Calu3 (cell line): ENCODE results near the gene HOXC6. TPM values are rescaled to one million over a fixed set of nuclear protein-coding genes. Genes with fewer than 3 reads are reported as not detected.

Source experiments
- BruUV-seq: library from RNA; stranded (reverse); fragments of 400-500 nt; replicated peaks from 2 replicates; lab custom pipeline; 2021; lab: Mats Ljungman, UMichigan
- CTCF ChIA-PET: fragments of 300-600 bp; sonication (Branson Sonifier 250); formaldehyde crosslinking; loops from one replicate; lab custom pipeline; 2022; ENCODE audit warnings: antibody characterized with exemption; lab: Charles Lee
- DNase-seq: peaks from one replicate; pipeline ENCODE4 v3.0.0; 2022
- H3K27ac Mint-ChIP-seq: one replicate; pipeline ENCODE4 v1.8.0; 2022; ENCODE audit warnings: mixed read lengths; ENCODE audit not compliant: unreplicated experiment
- H3K27me3 Mint-ChIP-seq: one replicate; pipeline ENCODE4 v1.8.0; 2022; ENCODE audit warnings: mixed read lengths; ENCODE audit not compliant: unreplicated experiment
- H3K36me3 Mint-ChIP-seq: one replicate; pipeline ENCODE4 v1.8.0; 2022; ENCODE audit warnings: mild to moderate bottlenecking, moderate library complexity, mixed read lengths; ENCODE audit not compliant: insufficient read depth, unreplicated experiment
- H3K4me1 Mint-ChIP-seq: one replicate; pipeline ENCODE4 v1.8.0; 2022; ENCODE audit warnings: mild to moderate bottlenecking, low read depth, mixed read lengths; ENCODE audit not compliant: unreplicated experiment
- H3K4me3 Mint-ChIP-seq: one replicate; pipeline ENCODE4 v1.8.0; 2022; ENCODE audit warnings: mild to moderate bottlenecking, low read depth, moderate library complexity, mixed read lengths; ENCODE audit not compliant: unreplicated experiment
- H3K9me3 Mint-ChIP-seq: one replicate; pipeline ENCODE4 v1.8.0; 2022; ENCODE audit warnings: low read depth, mixed read lengths; ENCODE audit not compliant: unreplicated experiment
- intact Hi-C: fragments of 100-400 bp; cut with micrococcal nuclease; formaldehyde crosslinking; loops from one replicate; pipeline ENCODE4 v1.10.0; 2022; ENCODE audit not compliant: unreplicated experiment
- total RNA-seq: library from RNA; stranded (reverse); gene quantifications from 2 replicates; pipeline ENCODE4 v1.2.3, GENCODE V29; 2022
- TF ChIP-seq, protein P1 (sequence below): fragments of 200-600 bp; IDR thresholded peaks from one replicate; pipeline ENCODE4 v1.8.0; 2022; ENCODE audit warnings: antibody characterized with exemption; ENCODE audit not compliant: unreplicated experiment

The HOXC6 gene
- total RNA-seq, 1 experiment from 2014 or later: 1.2 TPM

DNA sequence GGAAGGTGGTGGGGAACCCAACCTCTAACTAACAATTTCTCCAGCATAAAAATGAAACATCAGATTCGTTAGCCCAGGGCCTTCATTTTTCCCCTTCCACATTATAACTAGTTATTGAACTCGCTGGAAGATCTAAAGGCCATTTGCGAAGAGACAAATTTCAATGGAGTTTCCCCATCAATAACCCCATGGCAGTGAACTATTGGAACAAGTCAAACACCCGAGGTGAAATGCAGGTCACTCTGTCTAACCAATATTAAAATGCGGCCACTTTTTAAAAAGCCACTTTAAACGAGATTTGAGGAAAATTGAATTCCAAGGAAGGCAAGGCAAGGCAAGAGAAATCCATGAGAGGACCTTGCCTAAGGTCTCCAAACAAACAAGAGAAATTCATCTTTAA is 20.9 kb downstream of the HOXC6 start:
- Mint-ChIP-seq H3K27ac (no peak overlapping the region), H3K4me1 (no peaks in the 10 kb centered on the region), H3K36me3 (peaks cover 9% of the 10 kb centered on the region), H3K4me3 (no peak overlapping the region), H3K27me3 (peaks cover 99% of the 10 kb centered on the region), H3K9me3 (no peaks in the 10 kb centered on the region)
- DNase-seq: no peak
- CTCF ChIA-PET: no interaction called here
- TF ChIP-seq, protein P1, sequence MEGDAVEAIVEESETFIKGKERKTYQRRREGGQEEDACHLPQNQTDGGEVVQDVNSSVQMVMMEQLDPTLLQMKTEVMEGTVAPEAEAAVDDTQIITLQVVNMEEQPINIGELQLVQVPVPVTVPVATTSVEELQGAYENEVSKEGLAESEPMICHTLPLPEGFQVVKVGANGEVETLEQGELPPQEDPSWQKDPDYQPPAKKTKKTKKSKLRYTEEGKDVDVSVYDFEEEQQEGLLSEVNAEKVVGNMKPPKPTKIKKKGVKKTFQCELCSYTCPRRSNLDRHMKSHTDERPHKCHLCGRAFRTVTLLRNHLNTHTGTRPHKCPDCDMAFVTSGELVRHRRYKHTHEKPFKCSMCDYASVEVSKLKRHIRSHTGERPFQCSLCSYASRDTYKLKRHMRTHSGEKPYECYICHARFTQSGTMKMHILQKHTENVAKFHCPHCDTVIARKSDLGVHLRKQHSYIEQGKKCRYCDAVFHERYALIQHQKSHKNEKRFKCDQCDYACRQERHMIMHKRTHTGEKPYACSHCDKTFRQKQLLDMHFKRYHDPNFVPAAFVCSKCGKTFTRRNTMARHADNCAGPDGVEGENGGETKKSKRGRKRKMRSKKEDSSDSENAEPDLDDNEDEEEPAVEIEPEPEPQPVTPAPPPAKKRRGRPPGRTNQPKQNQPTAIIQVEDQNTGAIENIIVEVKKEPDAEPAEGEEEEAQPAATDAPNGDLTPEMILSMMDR: no peak
- BruUV-seq: no TSS peak
- intact Hi-C loops: no loop called here

DNA sequence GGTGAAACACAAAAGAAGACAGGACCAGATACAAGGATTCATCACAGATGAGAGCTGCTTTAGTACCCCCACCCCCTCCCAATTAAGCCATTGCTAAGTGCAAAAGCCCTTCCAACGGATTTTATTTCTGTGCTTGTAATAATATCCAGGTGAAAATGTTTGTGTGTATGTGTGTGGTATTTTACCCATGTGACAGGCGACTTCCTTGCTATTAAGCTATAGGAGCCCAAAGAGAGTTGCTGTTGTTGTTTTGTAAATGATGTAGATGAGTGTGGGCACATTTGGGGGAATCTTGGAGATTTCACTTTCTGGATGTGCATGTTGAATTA is 22.2 kb downstream of the HOXC6 start:
- TF ChIP-seq, protein P1: no peak

DNA sequence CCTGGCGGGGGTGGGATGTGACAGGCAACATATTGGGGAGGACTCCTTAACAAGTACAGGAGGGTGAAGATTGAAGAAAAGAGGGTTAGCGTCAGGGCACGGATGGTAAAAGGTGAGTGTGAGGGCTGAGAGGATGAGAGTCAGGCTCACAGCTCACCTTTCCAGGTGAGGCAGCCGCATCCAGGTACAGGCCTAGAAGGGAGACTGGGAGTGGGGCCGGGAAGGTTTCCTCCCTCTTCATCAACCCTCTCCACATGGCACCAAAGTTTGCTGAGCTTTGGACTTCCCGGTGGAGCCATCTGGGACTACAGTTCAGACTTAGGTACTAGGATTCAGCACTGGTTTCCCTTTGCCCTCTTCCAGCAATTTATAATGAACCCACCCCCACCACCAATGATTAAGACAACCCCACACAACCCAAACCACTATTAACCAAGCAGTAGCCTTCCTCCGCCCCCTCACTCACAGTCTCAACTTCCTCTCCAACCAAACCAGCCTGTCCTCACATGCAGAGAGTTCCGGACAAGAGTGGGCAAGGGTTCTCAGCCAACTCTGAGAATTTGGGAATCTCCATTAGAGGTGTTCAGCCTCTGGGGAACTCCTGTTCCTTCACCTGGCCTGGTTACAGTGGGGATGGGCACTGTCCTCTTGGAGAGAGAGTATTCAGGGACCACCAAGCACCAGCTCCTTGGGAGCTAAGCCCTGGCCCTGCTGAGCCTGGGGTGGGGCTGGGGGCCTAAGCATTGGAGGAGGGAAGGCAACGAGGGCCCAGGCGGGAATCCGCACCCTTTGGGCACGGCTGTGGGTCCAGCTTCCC is 23.0 kb downstream of the HOXC6 start:
- intact Hi-C loops: no loop called here
- peaks cover 9% of the 10 kb centered on the region for H3K36me3 Mint-ChIP-seq
- peaks cover 98% of the 10 kb centered on the region for H3K27me3 Mint-ChIP-seq
- CTCF ChIA-PET: interaction anchor here (0.6 to 0.7 kb wide), 3 partner anchors 44 to 152 kb away, joined by 3 to 5 read pairs (median 4); no protein-coding TSS in a partner anchor
- no peaks in the 10 kb centered on the region for H3K4me1 Mint-ChIP-seq
- no peak overlapping the region for H3K4me3 Mint-ChIP-seq
- DNase-seq: no peak
- no TSS peak for BruUV-seq
- H3K9me3 Mint-ChIP-seq: no peaks in the 10 kb centered on the region
- TF ChIP-seq, protein P1: no peak
- H3K27ac Mint-ChIP-seq: no peak overlapping the region

More for the DNA sequence above, 22.2 kb downstream of the HOXC6 start:
- H3K27ac Mint-ChIP-seq: no peak overlapping the region
- DNase-seq: no peak
- no peak overlapping the region for H3K4me3 Mint-ChIP-seq
- no TSS peak for BruUV-seq
- no peaks in the 10 kb centered on the region for H3K4me1 Mint-ChIP-seq
- intact Hi-C loops: no loop called here
- H3K9me3 Mint-ChIP-seq: no peaks in the 10 kb centered on the region
- peaks cover 9% of the 10 kb centered on the region for H3K36me3 Mint-ChIP-seq
- CTCF ChIA-PET: interaction anchor here (0.6 to 0.7 kb wide), 3 partner anchors 44 to 88 kb away, joined by 3 to 4 read pairs (median 3); no protein-coding TSS in a partner anchor
- peaks cover 98% of the 10 kb centered on the region for H3K27me3 Mint-ChIP-seq

DNA sequence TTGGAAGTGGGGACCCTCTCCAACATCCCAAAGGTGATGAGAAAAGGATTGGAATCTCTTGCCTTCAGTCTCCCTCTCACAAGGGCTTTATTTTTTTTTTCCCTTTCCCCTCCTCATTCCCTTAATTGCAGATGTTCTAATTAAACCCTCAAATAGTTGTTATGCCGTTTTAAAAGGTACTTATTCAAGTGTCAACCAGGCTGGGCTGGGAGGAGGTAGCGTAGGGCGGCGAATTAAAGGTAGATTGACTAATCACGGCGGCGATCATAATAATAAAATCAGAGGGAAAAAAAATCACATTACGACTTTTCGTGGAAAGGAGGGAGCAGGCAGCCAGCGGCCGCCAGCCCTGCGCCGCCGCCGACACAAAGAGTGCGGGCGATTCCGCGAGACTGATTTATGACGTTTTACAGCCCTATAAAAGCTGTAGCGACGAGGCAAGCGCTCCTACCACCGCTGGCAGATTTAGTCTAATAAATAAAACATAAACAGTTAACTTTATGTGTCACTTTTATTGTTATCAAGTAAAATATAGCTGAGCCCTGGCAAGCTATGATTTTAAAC is 23.7 kb downstream of the HOXC6 start:
- intact Hi-C loops: no loop called here
- H3K27me3 Mint-ChIP-seq: peaks cover 98% of the 10 kb centered on the region
- no peaks in the 10 kb centered on the region for H3K4me1 Mint-ChIP-seq
- BruUV-seq: no TSS peak
- DNase-seq: no peak
- no peaks in the 10 kb centered on the region for H3K9me3 Mint-ChIP-seq
- H3K36me3 Mint-ChIP-seq: peaks cover 9% of the 10 kb centered on the region
- no peak overlapping the region for H3K4me3 Mint-ChIP-seq
- CTCF ChIA-PET: interaction anchor here (0.7 to 1.0 kb wide), 4 partner anchors 14 to 149 kb away, joined by 3 to 4 read pairs (median 3); no protein-coding TSS in a partner anchor
- H3K27ac Mint-ChIP-seq: no peak overlapping the region
- TF ChIP-seq, protein P1: no peak
